GM18519 (cell line): ENCODE measurements around the gene ERFE.
"Not testable (repeated sequence)": the region's sequence is repeated elsewhere in the genome, so short reads cannot be mapped to it uniquely, and the experiment has no call there.

Experiments
- ATAC-seq: cut with Tn5 transposase; IDR thresholded peaks from one replicate; pipeline ENCODE4 v1.9.1; 2021; ENCODE audit warnings: mild to moderate bottlenecking, moderate library complexity; ENCODE audit not compliant: unreplicated experiment, low FRiP score

The ERFE gene

GRCh38 chr2:238166391-238167343 is 7.9 kb downstream of the ERFE start:
- no peak for ATAC-seq

- ATAC-seq: no peak
Observed at GRCh38 chr2:238167344-238167715, 8.6 kb downstream of the ERFE start.

- no peak for ATAC-seq
Observed at GRCh38 chr2:238167761-238168160, 9.0 kb downstream of the ERFE start.

GRCh38 chr2:238168196-238169047 is 9.7 kb downstream of the ERFE start:
- no peak for ATAC-seq

GRCh38 chr2:238169048-238169707 is 10.4 kb downstream of the ERFE start:
- ATAC-seq: no peak

- ATAC-seq: no peak
Observed at GRCh38 chr2:238169708-238170251, 11.0 kb downstream of the ERFE start.

GRCh38 chr2:238170386-238171071 is 11.8 kb downstream of the ERFE start:
- ATAC-seq: no peak

- not testable (repeated sequence) for ATAC-seq
Observed at GRCh38 chr2:238171072-238171431, 12.3 kb downstream of the ERFE start.

GRCh38 chr2:238171575-238172187 is 12.9 kb downstream of the ERFE start:
- no peak for ATAC-seq

GRCh38 chr2:238172439-238172838 is 13.7 kb downstream of the ERFE start:
- ATAC-seq: no peak

GRCh38 chr2:238173692-238174091 is 14.9 kb downstream of the ERFE start:
- no peak for ATAC-seq

- no peak for ATAC-seq
Observed at GRCh38 chr2:238174291-238174690, 15.5 kb downstream of the ERFE start.

GRCh38 chr2:238174701-238175100 is 15.9 kb downstream of the ERFE start:
- no peak for ATAC-seq

- no peak for ATAC-seq
Observed at GRCh38 chr2:238176613-238177012, 17.8 kb downstream of the ERFE start.

- ATAC-seq: no peak
Observed at GRCh38 chr2:238180554-238180953, 21.8 kb downstream of the ERFE start.

GRCh38 chr2:238182362-238182761 is 23.6 kb downstream of the ERFE start:
- no peak for ATAC-seq

GRCh38 chr2:238183821-238184220 is 25.1 kb downstream of the ERFE start:
- no peak for ATAC-seq

- no peak for ATAC-seq
Observed at GRCh38 chr2:238187618-238188548, 29.1 kb downstream of the ERFE start.

- no peak for ATAC-seq
Observed at GRCh38 chr2:238190445-238190844, 31.7 kb downstream of the ERFE start.
